ENCODE results near the gene NPTXR. TPM values are rescaled to one million over a fixed set of nuclear protein-coding genes. Genes with fewer than 3 reads are reported as not detected.

The NPTXR gene
- total RNA-seq, 2 donors from 2014 or later: 2.1 to 2.5 TPM

DNA sequence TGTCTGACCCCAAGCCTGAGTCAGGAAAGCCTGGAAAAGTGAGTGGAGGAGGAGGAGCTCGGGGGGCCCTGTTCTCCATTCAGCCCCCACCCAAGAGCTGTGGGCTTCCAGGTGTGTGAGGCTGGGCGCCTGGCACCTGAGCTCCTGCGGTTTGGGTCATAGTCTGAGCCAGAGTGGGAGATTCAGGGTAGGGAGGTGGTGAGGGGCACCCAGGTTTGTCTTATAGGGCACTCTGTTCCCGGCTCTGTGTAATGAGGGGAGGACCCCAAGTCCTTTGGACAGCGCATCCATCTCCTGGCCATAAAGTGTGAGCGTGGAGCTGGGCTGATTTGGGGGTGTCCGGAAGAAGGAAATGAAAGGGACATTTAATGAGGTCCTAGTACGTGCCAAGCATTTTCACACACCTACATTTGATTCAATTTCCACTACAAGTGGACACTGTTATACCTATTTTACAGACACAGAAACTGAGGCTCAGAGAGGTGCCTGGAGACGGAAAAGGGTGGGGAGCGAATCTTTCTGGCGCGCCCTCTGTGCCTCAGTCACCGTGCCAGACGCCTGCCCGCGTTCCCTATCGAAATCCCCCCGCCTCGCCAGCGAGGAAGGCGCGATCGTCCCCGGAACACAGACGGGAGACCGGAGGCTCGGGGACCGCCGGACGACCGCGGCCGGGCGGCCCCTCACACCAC is 1.2 kb downstream of the NPTXR start:
- Mint-ChIP-seq H3K4me3 (peak overlapping the region; percentile 48), H3K36me3 (ENCODE audit: low read depth) (no peaks in the 10 kb centered on the region), H3K4me1 (no peaks in the 10 kb centered on the region), H3K9me3 (no peaks in the 10 kb centered on the region), H3K27ac (no peak overlapping the region), H3K27me3 (ENCODE audit: insufficient read depth) (peaks cover 72% of the 10 kb centered on the region)
- Histone ChIP-seq H3K27ac (ENCODE audit: low read depth, low read length) (no peak overlapping the region), H3K9me3 (ENCODE audit: control insufficient read depth, low read length) (no peaks in the 10 kb centered on the region), H3K36me3 (ENCODE audit: control insufficient read depth, insufficient read depth, low read length) (no peaks in the 10 kb centered on the region), H3K27me3 (ENCODE audit: control insufficient read depth, insufficient read depth, low read length, poor library complexity, severe bottlenecking) (peaks cover 61% of the 10 kb centered on the region), H3K4me3 (ENCODE audit: low read length) (peak overlapping the region; percentile 49), H3K9ac (ENCODE audit: extremely low read depth, low read length, poor library complexity, severe bottlenecking) (peak overlapping the region; percentile 15), H3K4me1 (ENCODE audit: control insufficient read depth, insufficient read depth, low read length) (no peaks in the 10 kb centered on the region)
- no peak for TF ChIP-seq CTCF (conservative IDR thresholded peaks at IDR 0.05)
- DNase-seq: no peak
- WGBS, 2 experiments (ENCODE audit: insufficient coverage in 1 of 2, insufficient read length in 1 of 2): 31 to 54% methylated on average over 6 to 34 of the region's 34 CpGs

DNA sequence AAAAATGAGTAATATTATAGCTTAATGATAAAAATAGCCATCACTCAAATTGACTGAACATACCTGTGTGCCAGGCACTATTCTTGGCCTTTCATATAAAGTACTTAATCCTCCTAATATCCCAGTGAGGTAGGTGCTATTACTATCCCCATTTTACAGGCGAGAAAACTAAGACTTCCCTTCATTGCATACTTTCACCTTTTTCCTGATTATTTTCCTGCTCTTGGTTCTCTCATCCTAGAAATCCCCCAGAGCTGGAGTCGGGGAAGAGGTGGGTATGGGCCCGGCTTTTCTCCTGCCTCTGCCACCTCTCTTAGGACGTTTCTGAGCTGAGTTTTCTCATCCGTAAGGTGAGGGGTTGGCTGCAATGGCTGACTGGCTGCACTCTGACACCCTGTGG is 2.2 kb downstream of the NPTXR start:
- Histone ChIP-seq H3K9ac (ENCODE audit: extremely low read depth, low read length, poor library complexity, severe bottlenecking) (no peak overlapping the region), H3K36me3 (ENCODE audit: control insufficient read depth, insufficient read depth, low read length) (no peaks in the 10 kb centered on the region), H3K4me1 (ENCODE audit: control insufficient read depth, insufficient read depth, low read length) (no peaks in the 10 kb centered on the region), H3K27me3 (ENCODE audit: control insufficient read depth, insufficient read depth, low read length, poor library complexity, severe bottlenecking) (peaks cover 58% of the 10 kb centered on the region), H3K4me3 (ENCODE audit: low read length) (no peak overlapping the region), H3K27ac (ENCODE audit: low read depth, low read length) (no peak overlapping the region), H3K9me3 (ENCODE audit: control insufficient read depth, low read length) (no peaks in the 10 kb centered on the region)
- WGBS, 2 experiments (ENCODE audit: insufficient coverage in 1 of 2, insufficient read length in 1 of 2): 80 to 94% methylated on average over 2 to 5 of the region's 5 CpGs
- no peak for TF ChIP-seq CTCF (conservative IDR thresholded peaks at IDR 0.05)
- Mint-ChIP-seq H3K4me3 (no peak overlapping the region), H3K27ac (no peak overlapping the region), H3K27me3 (ENCODE audit: insufficient read depth) (peaks cover 67% of the 10 kb centered on the region), H3K36me3 (ENCODE audit: low read depth) (no peaks in the 10 kb centered on the region), H3K9me3 (no peaks in the 10 kb centered on the region), H3K4me1 (peaks cover 3% of the 10 kb centered on the region)
- DNase-seq: no peak

DNA sequence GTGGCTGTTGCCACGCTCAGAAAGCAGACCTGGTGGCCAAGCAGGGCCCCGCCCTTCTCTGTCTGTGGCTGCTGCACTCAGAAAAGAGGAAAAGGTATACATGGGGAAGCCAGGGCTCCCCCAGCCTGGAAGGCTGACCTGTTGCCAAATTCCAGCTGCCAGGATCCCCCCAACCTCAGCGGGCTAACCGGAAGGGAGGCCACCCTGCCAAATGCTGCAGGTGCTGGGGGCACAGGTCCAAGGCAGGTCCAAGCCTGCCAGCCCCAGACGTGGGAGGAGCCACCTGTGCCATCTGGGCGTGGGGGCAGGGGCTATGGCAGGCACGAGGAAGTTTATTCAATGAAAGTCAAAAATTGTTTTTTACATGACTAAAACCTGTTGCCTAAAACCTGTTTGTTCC is 2.6 kb downstream of the NPTXR start:
- Mint-ChIP-seq H3K4me1 (peaks cover 3% of the 10 kb centered on the region), H3K36me3 (ENCODE audit: low read depth) (no peaks in the 10 kb centered on the region), H3K27ac (no peak overlapping the region), H3K27me3 (ENCODE audit: insufficient read depth) (peaks cover 67% of the 10 kb centered on the region), H3K9me3 (no peaks in the 10 kb centered on the region), H3K4me3 (no peak overlapping the region)
- no peak overlapping the region for H3K9ac ChIP-seq (ENCODE audit: extremely low read depth, low read length, poor library complexity, severe bottlenecking)
- DNase-seq: no peak
- no peaks in the 10 kb centered on the region for H3K9me3 ChIP-seq (ENCODE audit: control insufficient read depth, low read length)
- no peak overlapping the region for H3K27ac ChIP-seq (ENCODE audit: low read depth, low read length)
- no peaks in the 10 kb centered on the region for H3K4me1 ChIP-seq (ENCODE audit: control insufficient read depth, insufficient read depth, low read length)
- TF ChIP-seq CTCF (conservative IDR thresholded peaks at IDR 0.05): no peak
- no peaks in the 10 kb centered on the region for H3K36me3 ChIP-seq (ENCODE audit: control insufficient read depth, insufficient read depth, low read length)
- H3K4me3 ChIP-seq (ENCODE audit: low read length): no peak overlapping the region
- 87% methylated on average over 4 to 7 of the region's 7 CpGs for whole genome bisulfite sequencing, 2 experiments (ENCODE audit: insufficient coverage in 1 of 2, insufficient read length in 1 of 2)
- H3K27me3 ChIP-seq (ENCODE audit: control insufficient read depth, insufficient read depth, low read length, poor library complexity, severe bottlenecking): peaks cover 56% of the 10 kb centered on the region

All from endodermal cell (in vitro differentiated cells).